ENCODE measurements around the gene SIK3.

The SIK3 gene

GRCh38 chr11:117075186-117075585 lies 23.0 kb downstream of the SIK3 start:
- TF ChIP-seq TAF1 (IDR thresholded peaks at IDR 0.05; ENCODE audit: borderline replicate concordance, insufficient read depth, low read length), result no peak
- no peak for TF ChIP-seq SIN3A (IDR thresholded peaks at IDR 0.05; ENCODE audit: borderline replicate concordance, insufficient read depth, low read length)
- TF ChIP-seq FOXP2 (optimal IDR thresholded peaks at IDR 0.05; ENCODE audit: borderline replicate concordance, extremely low read depth, extremely low read length, insufficient read depth), result no peak
- no peak for TF ChIP-seq REST (IDR thresholded peaks at IDR 0.05; ENCODE audit: insufficient read depth in 1 of 2, low read depth in 2 of 2, low read length in 2 of 2)
- TF ChIP-seq POLR2AphosphoS5 (IDR thresholded peaks at IDR 0.05; ENCODE audit: low read depth, low read length), result no peak

GRCh38 chr11:117074119-117074518 lies 24.1 kb downstream of the SIK3 start:
- TF ChIP-seq FOXP2 (optimal IDR thresholded peaks at IDR 0.05; ENCODE audit: borderline replicate concordance, extremely low read depth, extremely low read length, insufficient read depth) (no peak), POLR2AphosphoS5 (IDR thresholded peaks at IDR 0.05; ENCODE audit: low read depth, low read length) (no peak), TAF1 (IDR thresholded peaks at IDR 0.05; ENCODE audit: borderline replicate concordance, insufficient read depth, low read length) (no peak), REST (IDR thresholded peaks at IDR 0.05; ENCODE audit: insufficient read depth in 1 of 2, low read depth in 2 of 2, low read length in 2 of 2) (no peak), SIN3A (IDR thresholded peaks at IDR 0.05; ENCODE audit: borderline replicate concordance, insufficient read depth, low read length) (no peak)

GRCh38 chr11:117073539-117073938 lies 24.7 kb downstream of the SIK3 start:
- TF ChIP-seq FOXP2 (optimal IDR thresholded peaks at IDR 0.05; ENCODE audit: borderline replicate concordance, extremely low read depth, extremely low read length, insufficient read depth) (no peak), SIN3A (IDR thresholded peaks at IDR 0.05; ENCODE audit: borderline replicate concordance, insufficient read depth, low read length) (no peak), TAF1 (IDR thresholded peaks at IDR 0.05; ENCODE audit: borderline replicate concordance, insufficient read depth, low read length) (no peak), POLR2AphosphoS5 (IDR thresholded peaks at IDR 0.05; ENCODE audit: low read depth, low read length) (no peak), REST (IDR thresholded peaks at IDR 0.05; ENCODE audit: insufficient read depth in 1 of 2, low read depth in 2 of 2, low read length in 2 of 2) (no peak)

GRCh38 chr11:117072517-117073461 lies 25.4 kb downstream of the SIK3 start:
- no peak for TF ChIP-seq TAF1 (IDR thresholded peaks at IDR 0.05; ENCODE audit: borderline replicate concordance, insufficient read depth, low read length)
- no peak for TF ChIP-seq REST (IDR thresholded peaks at IDR 0.05; ENCODE audit: insufficient read depth in 1 of 2, low read depth in 2 of 2, low read length in 2 of 2)
- TF ChIP-seq POLR2AphosphoS5 (IDR thresholded peaks at IDR 0.05; ENCODE audit: low read depth, low read length), result no peak
- no peak for TF ChIP-seq FOXP2 (optimal IDR thresholded peaks at IDR 0.05; ENCODE audit: borderline replicate concordance, extremely low read depth, extremely low read length, insufficient read depth)
- TF ChIP-seq SIN3A (IDR thresholded peaks at IDR 0.05; ENCODE audit: borderline replicate concordance, insufficient read depth, low read length), result no peak
